Measurements from ENCODE around the gene FASLG. TPM values are rescaled to one million over a fixed set of nuclear protein-coding genes. Genes with fewer than 3 reads are reported as not detected.

The FASLG gene
- total and polyA plus RNA-seq, 4 donors, result 0.20 to 0.34 (median 0.30) TPM; not detected in 1

DNA sequence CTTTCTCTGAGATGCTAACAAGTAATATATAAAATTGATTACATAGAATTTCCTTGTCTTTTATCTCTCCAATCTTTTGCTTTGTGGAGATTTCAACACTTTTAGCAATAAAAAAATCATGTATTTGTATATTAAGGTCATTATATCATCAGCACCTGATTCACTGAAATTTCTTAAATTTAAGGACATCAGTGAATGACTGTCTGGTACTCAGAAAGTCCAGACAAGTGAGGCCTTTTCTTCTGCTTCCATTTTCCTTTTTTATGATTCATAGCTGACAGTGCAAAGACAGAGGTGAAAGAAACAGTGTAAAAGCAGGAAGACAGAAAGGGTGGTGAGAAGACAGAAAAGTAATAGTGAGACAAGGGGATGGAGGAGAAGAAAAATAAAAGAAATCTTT lies 54.6 kb downstream of the FASLG start:
- TF ChIP-seq, protein P1, sequence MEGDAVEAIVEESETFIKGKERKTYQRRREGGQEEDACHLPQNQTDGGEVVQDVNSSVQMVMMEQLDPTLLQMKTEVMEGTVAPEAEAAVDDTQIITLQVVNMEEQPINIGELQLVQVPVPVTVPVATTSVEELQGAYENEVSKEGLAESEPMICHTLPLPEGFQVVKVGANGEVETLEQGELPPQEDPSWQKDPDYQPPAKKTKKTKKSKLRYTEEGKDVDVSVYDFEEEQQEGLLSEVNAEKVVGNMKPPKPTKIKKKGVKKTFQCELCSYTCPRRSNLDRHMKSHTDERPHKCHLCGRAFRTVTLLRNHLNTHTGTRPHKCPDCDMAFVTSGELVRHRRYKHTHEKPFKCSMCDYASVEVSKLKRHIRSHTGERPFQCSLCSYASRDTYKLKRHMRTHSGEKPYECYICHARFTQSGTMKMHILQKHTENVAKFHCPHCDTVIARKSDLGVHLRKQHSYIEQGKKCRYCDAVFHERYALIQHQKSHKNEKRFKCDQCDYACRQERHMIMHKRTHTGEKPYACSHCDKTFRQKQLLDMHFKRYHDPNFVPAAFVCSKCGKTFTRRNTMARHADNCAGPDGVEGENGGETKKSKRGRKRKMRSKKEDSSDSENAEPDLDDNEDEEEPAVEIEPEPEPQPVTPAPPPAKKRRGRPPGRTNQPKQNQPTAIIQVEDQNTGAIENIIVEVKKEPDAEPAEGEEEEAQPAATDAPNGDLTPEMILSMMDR (IDR thresholded peaks at IDR 0.05; ENCODE audit: control extremely low read depth, extremely low read depth), result no peak

More for the DNA sequence above, 54.6 kb downstream of the FASLG start:
- ATAC-seq (ENCODE audit: insufficient read depth, low FRiP score) (no peak), DNase-seq (no peak)
- no peaks in the 10 kb centered on the region for H3K36me3 ChIP-seq (ENCODE audit: control insufficient read depth in 4 of 4, insufficient read depth in 4 of 4, low read length in 4 of 4)
- no peaks in the 10 kb centered on the region for H3K27me3 ChIP-seq (ENCODE audit: control insufficient read depth in 3 of 3, insufficient read depth in 3 of 3, low read length in 2 of 3)
- H3K27ac ChIP-seq (ENCODE audit: low read depth in 1 of 2, low read length in 1 of 2), result no peak overlapping the region
- H3K4me1 ChIP-seq (ENCODE audit: control insufficient read depth in 5 of 5, insufficient read depth in 5 of 5, low read length in 5 of 5), result peaks cover 0 to 5% (median 0%) of the 10 kb centered on the region in 5 donors
- no peak overlapping the region for H3K9ac ChIP-seq (ENCODE audit: insufficient read depth in 1 of 2, low read length in 2 of 2)
- no peaks in the 10 kb centered on the region for H3K9me3 ChIP-seq (ENCODE audit: control insufficient read depth in 4 of 4, insufficient read depth in 3 of 4, low read length in 3 of 4)
- no peak overlapping the region for H3K4me3 ChIP-seq

Small RNA genes within 50 kb of the gene (small RNA-seq; reads per million reads assigned to genes)
- gene RNU6-693P (ENCODE audit: low replicate concordance), result not detected

Other genes with a start within 250 kb of the FASLG start
- gene C1orf105, start 238.4 kb upstream of the FASLG start, total RNA-seq, result not detected
- gene C1orf105, start 238.4 kb upstream of the FASLG start, polyA plus RNA-seq, result not detected
- gene PIGC, start 215.0 kb upstream of the FASLG start, total RNA-seq, result 10 to 100 TPM; 17.9 to 26.1 TPM
- 10 to 100 TPM; 20.0 to 21.8 TPM for gene PIGC, start 215.0 kb upstream of the FASLG start, polyA plus RNA-seq
- gene SUCO, start 126.0 kb upstream of the FASLG start, total RNA-seq, result 10 to 100 TPM; 32.3 to 86.8 TPM
- 10 to 100 TPM; 10.2 to 11.7 TPM for gene SUCO, start 126.0 kb upstream of the FASLG start, polyA plus RNA-seq

All from lung (tissue), 13 donors.